ENCODE results near the gene ELMO1. TPM values are rescaled to one million over a fixed set of nuclear protein-coding genes. Genes with fewer than 3 reads are reported as not detected.

ELMO1 gene
- total RNA-seq, 2 donors from 2014 or later = 32.2 to 46.7 TPM

DNA sequence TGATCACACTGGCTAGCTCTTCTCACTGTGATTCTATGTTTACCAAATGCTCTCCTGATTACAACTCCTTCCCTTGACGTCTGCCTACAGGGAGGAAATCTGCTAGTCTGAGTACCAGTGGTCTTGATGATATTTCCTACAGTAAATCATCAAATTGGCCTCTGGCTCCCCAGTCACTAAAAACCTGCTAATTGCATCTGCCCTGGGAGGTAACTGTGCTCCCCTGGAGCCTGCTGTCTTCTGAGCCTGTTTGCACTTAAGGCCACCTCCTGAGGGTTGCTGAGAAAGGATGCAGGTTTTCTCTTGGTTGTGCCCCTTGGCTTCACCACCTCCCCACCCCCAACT is 56.0 kb downstream of the ELMO1 start:
- DNase-seq (ENCODE audit: low spot score) = no peak
- intact Hi-C loops (cut with DNase I) = no loop called here

GRCh38 chr7:37391791-37392672 is 56.6 kb downstream of the ELMO1 start:
- intact Hi-C loops (cut with DNase I) = no loop called here

DNA sequence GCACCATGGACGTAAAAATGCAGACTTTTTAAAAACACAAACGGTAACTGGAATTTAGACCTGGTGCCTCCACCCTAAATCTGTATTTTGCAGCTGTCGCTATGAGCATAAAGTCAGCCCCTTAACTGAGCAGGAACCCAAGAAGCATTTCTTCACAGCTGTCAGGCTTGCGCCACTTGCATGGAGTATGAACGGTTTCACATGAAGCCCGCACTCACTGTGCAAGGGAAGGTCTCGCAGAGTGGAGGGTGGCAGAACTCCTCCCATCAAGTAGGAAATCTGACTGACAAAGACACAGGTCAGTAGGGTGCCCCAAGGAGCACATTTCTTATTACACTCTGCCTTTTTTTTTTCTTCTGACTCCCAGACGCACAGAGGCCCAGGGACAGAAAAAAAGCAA is 58.5 kb downstream of the ELMO1 start:
- intact Hi-C loops (cut with DNase I) = no loop called here
- DNase-seq (ENCODE audit: low spot score) = no peak

More at GRCh38 chr7:37391791-37392672, 56.6 kb downstream of the ELMO1 start:
- no peak for DNase-seq (ENCODE audit: low spot score)

- DNase-seq (ENCODE audit: low spot score) = no peak
- intact Hi-C loops (cut with DNase I) = no loop called here
Observed at GRCh38 chr7:37388811-37389210, 59.9 kb downstream of the ELMO1 start.

DNA sequence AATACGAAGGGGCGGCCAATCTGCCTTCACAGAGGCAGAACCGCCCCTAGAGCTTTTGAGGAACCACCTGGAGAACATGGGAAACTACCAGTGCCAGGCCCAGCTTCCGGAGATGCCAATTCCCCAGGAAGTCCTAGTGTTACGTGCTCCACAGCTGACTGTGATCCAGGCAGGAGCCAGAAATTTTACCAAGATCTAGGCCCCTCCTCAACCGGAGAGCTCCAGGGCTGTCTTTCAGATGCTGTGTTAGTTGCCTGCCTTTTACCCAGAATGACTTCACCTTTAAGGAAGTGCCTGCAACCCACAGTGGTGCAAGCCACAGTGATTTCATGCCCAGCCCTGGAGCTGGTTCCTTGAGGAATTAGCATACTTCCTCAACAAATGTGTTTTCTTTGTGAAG is 62.9 kb downstream of the ELMO1 start:
- intact Hi-C loops (cut with DNase I) = loop anchor here in 1 of 2 donors (1.0 kb wide), 1 partner anchor 38 kb away; no protein-coding TSS in a partner anchor
- no peak for DNase-seq (ENCODE audit: low spot score)

DNA sequence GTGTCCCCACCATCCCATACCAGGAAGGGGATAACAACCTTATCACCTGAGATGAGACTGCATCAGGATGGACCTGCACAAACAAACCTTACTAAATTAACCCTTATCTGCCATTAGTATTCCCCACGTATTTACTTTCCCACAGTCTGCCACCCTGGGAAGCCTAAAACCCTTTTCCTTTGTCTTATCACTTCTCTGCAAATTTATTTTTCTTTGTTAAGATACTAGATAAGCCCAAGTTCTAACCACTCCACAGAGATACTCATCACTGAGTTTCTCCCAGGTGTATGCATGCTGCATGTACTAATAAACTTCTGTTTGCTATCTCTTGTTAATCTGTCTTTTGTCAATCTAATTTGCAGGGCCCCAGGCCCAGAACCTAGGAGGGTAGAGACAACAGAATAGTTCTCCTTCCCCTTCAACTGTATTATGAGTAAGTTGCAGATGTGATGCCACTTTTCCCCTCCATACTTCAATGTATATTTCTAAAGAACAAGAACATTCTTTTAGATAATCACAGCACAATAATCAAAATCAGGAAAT is 66.0 kb downstream of the ELMO1 start:
- intact Hi-C loops (cut with DNase I) = no loop called here
- no peak for DNase-seq (ENCODE audit: low spot score)

DNA sequence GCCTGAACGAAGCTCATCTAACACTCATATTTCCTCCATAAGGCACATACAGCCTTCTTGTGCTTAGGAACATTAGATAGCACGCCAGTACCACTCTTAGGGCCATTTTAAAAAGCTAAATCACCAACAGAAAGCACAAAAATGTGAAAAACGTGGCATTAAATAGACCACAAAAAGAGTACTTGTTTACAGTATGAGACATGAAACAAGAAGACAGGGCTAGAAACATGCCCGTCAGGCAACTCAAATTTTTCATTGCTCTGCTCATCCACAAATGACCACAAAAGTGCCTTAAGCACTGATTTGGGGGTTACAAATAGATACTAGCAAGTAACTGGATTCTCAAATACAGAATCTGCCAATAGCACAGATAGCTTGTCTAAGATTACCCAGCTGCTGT is 67.8 kb downstream of the ELMO1 start:
- DNase-seq (ENCODE audit: low spot score) = no peak
- intact Hi-C loops (cut with DNase I) = no loop called here

GRCh38 chr7:37379546-37380277 is 69.0 kb downstream of the ELMO1 start:
- intact Hi-C loops (cut with DNase I) = no loop called here
- DNase-seq (ENCODE audit: low spot score) = no peak

DNA sequence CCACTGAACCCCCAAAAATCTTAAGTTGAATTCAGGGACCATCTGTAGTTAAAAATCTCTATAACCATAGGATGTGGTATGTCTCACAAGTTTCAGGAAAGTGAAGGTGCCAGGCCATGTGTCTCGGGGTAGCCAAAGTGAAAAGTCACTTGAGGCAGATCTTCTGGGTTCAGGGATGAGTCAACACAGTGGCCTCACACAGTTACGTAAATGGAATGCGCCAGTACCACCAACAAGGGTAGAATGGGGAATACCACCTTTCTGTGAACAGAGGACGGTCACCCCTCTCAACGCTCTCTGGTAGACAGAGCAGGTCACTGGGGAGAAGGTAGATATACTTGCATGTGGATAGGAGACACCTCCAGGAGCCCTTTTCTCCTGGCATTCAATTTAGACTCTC is 71.4 kb downstream of the ELMO1 start:
- DNase-seq (ENCODE audit: low spot score) = no peak
- intact Hi-C loops (cut with DNase I) = no loop called here

DNA sequence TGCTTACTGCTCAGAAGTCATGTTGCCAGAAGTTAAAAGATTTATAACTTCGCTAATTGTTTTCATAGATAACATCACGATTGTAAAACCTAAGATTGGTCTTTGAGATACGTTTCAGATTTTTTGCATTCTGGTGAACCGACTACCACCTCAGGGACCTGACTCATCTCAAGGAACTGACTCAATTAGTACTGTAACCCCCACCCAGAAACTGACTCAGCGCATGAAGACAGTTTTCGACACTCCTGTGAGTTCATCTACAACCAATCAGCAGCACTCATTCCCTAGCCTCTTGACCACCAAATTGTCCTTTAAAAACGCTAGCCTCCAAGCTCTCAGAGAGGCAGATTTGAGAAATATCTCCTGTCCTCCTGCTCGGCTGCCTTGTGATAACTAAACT is 72.3 kb downstream of the ELMO1 start:
- intact Hi-C loops (cut with DNase I) = no loop called here
- DNase-seq (ENCODE audit: low spot score) = no peak

DNA sequence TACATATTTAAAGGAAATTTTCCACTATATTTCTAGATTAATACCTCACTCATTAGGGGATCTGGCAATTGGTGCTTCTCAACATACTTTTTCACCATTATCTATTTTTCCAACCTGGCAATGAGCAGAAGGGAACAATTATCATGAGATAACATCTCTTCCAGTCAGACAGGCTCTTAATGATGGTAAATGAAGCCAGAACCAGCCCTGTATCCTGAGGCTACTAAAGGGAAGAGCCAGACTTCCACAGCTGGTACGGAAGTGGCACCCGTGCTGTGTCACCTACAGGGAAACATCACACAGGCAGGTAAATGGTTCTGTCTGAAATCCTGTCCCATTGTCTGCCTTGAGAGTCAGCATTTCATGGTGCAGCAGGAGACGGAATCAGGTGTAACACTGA is 75.9 kb downstream of the ELMO1 start:
- intact Hi-C loops (cut with DNase I) = no loop called here
- no peak for DNase-seq (ENCODE audit: low spot score)

DNA sequence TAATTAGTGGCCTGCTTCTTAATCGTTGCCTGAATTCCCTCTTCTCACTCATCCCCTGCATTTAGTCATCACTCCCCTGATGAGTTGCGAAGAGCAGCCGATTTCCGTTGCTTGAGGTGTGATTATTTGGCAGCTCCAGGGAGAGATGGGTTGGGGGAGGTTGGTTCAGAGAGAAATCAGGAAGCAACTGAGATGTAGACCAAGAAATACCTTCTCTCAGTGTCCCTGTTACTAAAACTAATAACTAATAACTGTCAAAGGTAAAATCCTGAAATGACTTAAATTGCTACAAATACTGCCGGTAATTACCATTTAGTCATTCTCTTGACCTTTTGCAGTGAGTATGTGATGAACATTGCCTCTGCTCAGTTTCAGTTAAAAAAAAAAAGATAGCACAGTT is 76.9 kb downstream of the ELMO1 start:
- intact Hi-C loops (cut with DNase I) = no loop called here
- no peak for DNase-seq (ENCODE audit: low spot score)

DNA sequence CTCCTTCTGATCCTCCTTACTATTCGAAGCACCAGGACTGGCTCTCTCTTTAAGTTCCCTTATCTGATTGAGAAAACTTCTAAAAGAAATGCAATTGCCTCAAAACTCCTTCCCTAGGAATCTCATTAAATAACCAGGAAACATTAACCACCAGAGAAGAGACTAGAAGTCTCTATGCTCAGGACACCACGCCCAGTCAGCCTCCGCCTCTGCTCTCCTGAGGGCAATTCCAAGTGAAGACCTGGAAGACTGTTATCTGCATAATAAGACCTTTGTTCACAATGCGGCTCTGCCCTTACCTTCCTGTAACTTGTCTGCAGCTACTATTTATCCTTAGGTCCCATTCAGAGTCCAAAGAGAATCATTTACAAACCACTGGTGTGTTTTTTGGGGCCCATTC is 78.8 kb downstream of the ELMO1 start:
- DNase-seq (ENCODE audit: low spot score) = no peak
- intact Hi-C loops (cut with DNase I) = no loop called here

DNA sequence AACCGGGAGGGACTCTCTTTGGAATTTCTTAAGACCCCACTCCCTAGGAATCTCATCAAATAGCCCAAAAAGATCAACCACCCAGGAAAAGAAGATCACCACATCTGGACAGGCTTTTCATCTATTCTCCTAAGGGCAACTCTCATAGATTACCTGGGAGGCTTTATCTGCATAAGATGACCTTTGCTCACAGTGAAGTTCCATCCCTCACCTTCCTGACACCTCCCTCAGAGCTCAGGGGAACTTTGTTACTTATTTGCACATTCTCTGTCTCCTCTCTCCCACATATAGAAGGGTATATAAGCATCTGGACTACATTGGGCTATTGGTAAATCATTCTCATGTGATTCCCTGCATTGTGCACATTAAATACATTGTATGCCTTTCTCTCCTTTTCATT is 80.1 kb downstream of the ELMO1 start:
- intact Hi-C loops (cut with DNase I) = no loop called here
- DNase-seq (ENCODE audit: low spot score) = no peak

GRCh38 chr7:37367010-37367409 is 81.7 kb downstream of the ELMO1 start:
- DNase-seq (ENCODE audit: low spot score) = no peak
- intact Hi-C loops (cut with DNase I) = no loop called here

- no peak for DNase-seq (ENCODE audit: low spot score)
- intact Hi-C loops (cut with DNase I) = no loop called here
Observed at GRCh38 chr7:37366445-37366844, 82.2 kb downstream of the ELMO1 start.

DNA sequence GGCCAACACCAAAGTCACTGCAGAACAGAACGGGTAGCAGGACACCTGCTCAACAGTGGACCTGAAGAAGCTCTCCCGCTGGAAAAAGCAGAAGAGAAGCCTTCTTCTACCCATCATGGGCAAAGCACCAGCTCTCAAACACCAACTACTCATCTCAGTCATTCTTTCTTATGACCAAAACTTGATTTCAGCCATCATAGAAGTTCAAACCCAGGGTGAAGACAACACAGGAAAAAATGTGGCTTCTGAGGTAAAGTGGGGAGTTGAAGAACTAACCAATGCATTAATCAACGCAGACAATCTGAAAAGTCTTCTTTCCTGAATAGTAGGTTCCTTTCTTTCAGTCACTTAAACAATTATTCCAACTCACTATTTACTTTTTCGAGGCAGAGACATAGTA is 83.3 kb downstream of the ELMO1 start:
- intact Hi-C loops (cut with DNase I) = no loop called here

DNA sequence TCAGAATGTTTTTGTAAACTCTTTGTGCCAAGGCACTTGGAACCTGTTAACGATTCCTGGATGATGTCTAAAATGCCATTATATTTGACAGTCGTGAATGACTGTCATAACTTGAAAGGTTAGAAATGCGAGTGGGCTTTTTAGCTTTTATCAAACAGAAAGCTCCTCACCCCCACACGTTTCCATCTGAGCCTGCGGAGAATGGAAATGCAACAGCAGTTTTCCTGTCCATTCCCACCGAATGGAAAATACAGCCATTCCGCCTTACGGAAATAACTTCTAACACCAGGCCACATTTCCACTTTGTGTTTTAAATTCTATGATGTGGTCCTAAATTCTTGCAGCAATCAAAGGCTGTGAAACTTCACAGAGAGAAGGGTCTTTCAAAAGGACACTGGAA is 83.8 kb downstream of the ELMO1 start:
- intact Hi-C loops (cut with DNase I) = no loop called here
- DNase-seq (ENCODE audit: low spot score) = no peak

More for the DNA sequence above, 83.3 kb downstream of the ELMO1 start:
- DNase-seq (ENCODE audit: low spot score) = no peak

- intact Hi-C loops (cut with DNase I) = no loop called here
- DNase-seq (ENCODE audit: low spot score) = no peak
Observed at GRCh38 chr7:37363536-37364491, 84.8 kb downstream of the ELMO1 start.
